HG03039 (cell line): ENCODE results near the gene MYOF.
"Not testable (repeated sequence)": the region's sequence is repeated elsewhere in the genome, so short reads cannot be mapped to it uniquely, and the experiment has no call there.

Experiments
- ATAC-seq: cut with Tn5 transposase; IDR thresholded peaks from one replicate; pipeline ENCODE4 v1.9.1; 2021; ENCODE audit warnings: mild to moderate bottlenecking, moderate library complexity; ENCODE audit not compliant: unreplicated experiment

MYOF gene

DNA sequence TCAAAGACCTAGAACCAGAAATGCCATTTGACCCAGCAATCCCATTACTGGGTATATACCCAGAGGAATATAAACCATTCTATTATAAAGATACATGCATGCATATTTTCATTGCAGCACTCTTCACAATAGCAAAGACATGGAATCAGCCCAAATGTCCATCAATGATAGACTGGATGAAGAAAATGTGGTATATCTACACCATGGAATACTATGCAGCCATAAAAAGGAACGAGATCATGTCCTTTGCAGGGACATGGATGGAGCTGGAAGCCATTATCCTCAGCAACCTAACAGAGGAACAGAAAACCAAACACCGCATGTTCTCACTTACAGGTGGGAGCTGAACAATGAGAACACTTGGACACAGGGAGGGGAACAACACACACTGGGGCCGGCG is 123.7 kb downstream of the MYOF start:
- ATAC-seq, result not testable (repeated sequence)

- no peak for ATAC-seq
These were observed 124.5 kb downstream of the MYOF start for GRCh38 chr10:93357680-93358079.

DNA sequence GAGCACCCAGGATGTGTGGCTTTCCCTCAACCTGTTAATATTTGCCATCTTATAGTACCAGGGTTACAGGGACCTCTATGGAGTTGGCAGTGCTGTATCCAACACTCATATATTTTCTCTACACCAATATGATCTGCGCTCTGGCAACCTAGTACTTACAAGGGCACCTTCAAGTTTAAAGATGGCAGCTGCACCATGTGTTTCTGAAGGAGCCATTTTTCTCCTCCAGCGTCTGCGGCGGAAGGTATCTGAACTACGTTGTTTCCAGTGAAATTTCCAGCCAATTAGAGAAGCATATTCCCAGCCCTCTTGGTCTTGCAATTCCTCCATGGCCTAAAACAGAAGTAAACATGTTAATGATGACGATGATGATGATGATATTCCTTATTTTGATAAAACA is 125.6 kb downstream of the MYOF start:
- no peak for ATAC-seq

DNA sequence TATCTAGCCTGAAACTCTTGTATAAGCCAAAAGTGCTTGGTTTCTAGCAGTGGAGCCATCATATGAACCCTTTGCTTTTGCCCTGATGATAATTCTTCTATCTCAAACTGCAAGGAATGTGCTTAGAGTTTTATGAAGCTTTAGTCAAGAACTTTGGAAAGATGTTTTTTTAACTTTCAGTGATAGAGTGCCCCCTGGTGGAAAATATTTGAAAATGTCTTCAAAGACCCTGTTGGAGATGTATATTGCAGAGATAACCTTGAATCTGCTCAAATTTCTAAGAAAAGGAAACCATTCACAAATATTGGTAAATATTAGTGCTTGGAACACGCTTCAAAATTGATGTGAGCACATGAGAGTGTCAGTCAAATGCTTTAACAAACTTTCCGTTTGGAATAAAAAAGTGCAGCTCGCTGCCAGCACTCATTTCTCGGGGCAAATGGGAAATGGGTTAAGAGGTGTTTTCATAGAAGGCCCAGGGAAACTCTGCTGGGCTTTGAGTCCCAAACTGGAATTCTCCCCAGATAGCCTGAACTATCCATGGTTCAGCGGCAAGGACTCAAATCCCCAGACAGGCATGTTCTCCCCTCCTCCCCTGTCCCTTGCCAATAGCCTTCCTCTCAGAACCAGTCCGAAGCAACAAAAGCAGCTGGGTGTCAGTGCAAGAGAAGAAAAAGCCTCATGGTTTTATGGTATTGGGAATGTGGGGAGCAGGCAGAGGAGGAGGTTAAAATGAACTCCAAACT is 129.3 kb downstream of the MYOF start:
- ATAC-seq, result no peak

GRCh38 chr10:93346694-93347093 is 135.4 kb downstream of the MYOF start:
- no peak for ATAC-seq

- ATAC-seq, result no peak
These were observed 136.0 kb downstream of the MYOF start for GRCh38 chr10:93346108-93346507.

DNA sequence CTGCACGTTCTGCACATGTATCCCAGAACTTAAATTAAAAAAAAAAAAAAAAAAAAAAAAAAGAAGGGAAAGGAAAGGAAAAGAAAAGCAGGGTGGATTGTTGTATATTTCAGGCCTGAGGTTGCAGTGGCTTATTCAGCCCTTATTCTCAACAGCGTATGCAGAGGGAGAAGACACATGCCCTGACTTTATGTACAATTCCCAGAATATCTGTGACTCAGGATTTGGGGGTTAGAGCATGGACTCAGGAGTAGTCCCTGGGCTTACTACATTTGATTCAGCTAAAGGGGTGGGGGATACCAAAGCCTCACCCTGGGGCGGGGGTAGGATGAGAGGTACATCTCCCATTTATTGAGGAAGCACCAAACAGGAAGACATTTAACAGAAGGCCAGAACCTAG is 137.4 kb downstream of the MYOF start:
- ATAC-seq, result no peak

DNA sequence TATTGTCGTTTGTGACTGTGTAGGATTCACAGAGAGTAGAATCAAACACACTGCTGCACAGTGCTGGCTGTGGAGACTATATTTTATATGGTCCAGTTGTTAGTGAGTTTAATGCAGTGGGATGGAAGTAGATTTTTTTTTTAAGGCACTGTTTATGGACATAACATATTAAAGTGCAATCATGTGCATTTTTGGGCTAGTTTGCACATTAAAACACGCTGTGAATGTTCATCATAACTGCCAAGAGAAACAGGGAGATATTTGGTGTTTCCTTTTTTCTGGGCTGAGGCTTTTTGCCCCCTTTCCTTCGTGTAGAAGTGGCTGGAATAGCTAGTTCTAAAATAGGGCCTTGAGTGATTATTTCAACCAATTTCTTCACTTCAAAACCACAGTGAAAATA is 139.2 kb downstream of the MYOF start:
- ATAC-seq, result no peak

GRCh38 chr10:93342366-93342765 is 139.8 kb downstream of the MYOF start:
- no peak for ATAC-seq

DNA sequence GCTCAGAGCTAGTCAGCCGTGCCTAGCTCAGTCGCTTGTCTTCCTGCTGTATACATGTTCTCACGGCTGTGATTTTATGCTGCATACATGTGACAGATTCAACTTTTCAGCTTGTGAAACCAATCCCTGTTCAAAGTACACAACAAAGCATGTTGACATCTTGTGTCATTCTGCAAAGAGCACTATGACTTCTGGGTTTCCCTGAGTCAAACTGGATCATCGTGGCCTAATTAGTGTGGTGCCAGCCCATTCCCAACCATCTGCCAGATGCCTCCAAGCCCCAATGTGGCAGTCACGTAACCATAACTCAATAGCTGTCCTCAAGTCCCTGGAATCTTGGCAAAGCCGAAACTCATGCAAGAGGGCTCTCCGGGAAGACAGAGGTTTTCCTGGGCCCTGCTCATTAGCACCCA is 144.8 kb downstream of the MYOF start:
- ATAC-seq, result no peak

DNA sequence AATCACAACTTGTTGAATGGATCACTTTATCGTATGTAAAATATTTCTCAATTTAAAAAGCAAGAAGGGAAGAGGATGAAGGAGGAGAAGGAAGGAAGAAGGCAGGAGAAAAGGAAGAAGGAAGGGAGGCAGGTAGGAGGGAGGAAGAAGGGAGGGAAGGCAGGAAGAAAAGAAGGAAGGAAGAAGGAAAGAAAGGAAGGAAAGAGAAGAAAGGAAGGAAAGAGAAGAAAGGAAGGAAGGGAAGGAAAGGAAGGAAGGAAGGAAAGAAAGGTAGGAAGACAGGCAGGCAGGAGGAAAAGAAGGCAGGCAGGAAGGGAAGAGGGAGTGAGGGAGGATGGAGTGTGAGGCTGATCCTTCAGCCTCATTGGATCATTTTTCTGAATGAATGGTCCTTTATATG is 145.5 kb downstream of the MYOF start:
- no peak for ATAC-seq

DNA sequence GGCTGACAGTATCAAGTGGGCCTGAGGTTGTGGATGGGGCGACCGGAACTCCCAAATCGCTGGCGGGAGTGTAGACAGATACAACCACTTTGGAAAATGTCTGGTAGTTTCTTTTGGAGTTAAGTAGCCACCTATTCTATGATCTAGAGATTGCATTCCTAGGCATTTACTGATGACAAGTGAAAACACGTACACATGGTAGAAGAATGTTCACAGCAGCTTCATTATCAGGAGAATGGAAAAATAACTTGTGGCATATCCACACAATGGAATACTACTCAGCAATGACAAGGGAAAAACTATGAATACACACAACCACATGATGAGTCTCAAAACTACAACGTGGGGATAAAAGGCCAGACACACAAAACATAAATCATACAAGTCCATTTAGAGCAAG is 146.0 kb downstream of the MYOF start:
- ATAC-seq, result no peak

- ATAC-seq, result no peak
These were observed 147.2 kb downstream of the MYOF start for GRCh38 chr10:93334901-93335327.

GRCh38 chr10:93334181-93334580 is 148.0 kb downstream of the MYOF start:
- ATAC-seq, result no peak

DNA sequence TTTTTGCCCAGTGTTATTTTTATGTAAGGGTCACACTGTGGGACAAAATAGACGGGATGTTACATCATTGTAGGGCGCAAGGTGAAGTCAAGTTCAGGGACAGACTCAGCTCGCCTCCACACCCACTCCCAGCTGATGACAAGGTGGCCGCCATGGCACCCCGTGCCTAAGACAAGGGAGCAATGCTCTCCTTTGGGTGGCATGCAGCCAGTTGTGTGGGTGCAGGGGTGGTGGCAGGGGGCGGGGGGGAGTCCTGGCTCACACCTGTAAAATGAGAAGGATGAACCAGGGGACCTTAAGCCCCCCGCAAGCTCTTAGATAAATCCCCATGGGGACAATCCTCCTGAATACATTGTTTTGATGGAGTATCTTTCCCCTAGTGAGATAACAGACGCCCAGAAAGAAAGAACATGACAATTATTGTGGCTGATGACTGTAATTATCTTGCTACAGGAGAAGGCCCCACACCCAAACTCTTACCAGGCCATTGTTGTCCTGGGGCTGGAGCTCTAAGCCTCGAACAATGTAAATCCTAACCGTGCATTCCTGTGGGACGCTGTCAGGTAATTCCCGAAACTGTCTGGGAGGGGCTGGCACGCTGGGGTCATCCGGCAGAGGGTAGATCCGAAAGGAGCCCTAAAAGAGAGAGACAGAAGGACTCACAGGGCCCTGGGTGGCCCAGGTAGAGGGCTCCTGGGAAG is 148.7 kb downstream of the MYOF start:
- no peak for ATAC-seq

- no peak for ATAC-seq
These were observed 151.3 kb downstream of the MYOF start for GRCh38 chr10:93330824-93331223.

GRCh38 chr10:93319896-93320295 is 162.2 kb downstream of the MYOF start:
- no peak for ATAC-seq

DNA sequence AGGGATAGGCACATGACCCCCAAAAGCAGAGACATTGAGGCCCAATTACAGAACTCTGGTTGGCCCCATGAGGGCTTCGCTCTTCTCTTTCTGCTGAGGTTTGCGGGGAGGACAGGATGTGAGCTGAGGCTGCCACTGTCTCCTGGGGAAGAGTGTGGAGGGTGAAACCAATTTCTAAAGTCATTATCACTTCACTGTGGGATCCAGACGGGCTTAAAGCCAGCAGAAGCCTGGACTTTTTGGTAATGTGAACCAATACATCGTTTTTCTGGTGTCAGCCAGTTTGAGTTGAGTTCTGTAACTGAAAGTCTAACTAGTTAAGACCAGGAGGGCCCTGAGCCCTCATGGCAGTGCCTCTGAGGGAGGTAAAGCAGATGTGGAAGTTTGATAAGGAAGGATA is 163.0 kb downstream of the MYOF start:
- no peak for ATAC-seq

DNA sequence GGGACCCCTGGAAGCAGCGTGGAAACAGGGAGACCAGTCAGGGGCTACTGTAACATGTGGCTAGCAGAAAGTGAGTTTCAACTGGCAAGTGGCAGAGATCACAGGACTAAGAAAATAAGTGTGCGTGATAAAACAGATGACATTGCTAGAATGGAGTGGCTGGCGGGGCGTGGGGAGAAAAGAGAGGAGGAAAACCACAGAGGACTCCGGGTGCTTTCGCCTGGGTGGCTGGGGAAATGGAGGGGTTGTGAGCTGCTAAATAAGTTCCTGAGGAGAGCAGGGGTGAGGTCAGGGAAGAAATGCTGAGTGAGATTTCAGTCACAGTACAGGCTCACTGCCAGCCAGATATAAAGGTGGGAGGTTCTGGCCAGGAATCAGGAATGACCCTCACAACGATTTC is 166.9 kb downstream of the MYOF start:
- ATAC-seq, result no peak

- ATAC-seq, result not testable (repeated sequence)
These were observed 167.5 kb downstream of the MYOF start for GRCh38 chr10:93314656-93315055.

DNA sequence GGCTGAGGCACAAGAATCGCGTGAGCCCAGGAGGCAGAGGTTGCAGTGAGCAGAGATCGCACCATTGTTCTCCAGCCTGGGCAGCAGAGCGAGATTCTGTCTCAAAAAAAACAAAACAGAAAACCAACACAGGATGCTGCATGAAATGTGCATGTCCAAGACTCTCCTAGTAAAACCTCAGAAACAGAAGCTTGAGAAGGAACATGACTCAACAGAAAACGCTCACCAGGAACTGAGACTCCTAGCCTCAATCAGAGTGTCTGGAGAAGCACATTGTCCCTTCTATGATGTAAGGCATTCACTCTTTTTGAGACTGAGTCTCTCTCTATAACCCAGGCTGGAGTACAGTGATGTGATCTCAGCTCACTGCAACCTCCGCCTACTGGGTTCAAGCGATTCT is 168.3 kb downstream of the MYOF start:
- no peak for ATAC-seq

DNA sequence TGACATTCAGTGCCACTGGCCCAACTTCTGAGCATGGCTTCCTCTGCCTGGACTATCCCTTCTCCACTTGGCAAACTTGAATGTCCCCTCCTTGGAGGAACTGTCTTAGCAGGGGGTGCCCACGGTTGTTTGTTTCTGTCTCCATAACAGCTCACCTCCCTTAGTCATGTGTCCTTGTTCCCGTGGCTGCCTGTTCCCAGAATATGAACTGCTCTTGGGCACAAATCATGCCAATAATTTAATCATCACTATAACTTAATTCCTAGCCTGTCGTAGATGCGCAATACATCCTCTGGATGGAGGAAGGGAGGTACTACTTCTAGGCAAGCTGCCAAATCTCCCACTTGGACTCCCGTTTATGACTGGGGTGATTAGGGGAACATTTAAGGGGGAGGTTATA is 173.1 kb downstream of the MYOF start:
- ATAC-seq, result no peak

GRCh38 chr10:93305122-93305521 is 177.0 kb downstream of the MYOF start:
- ATAC-seq, result no peak
